HG02623 (cell line): ENCODE measurements around the gene NONO.
"Not testable (repeated sequence)": the region's sequence is repeated elsewhere in the genome, so short reads cannot be mapped to it uniquely, and the experiment has no call there.

Experiments used
- ATAC-seq: cut with Tn5 transposase; IDR thresholded peaks from one replicate; pipeline ENCODE4 v1.9.1; 2021; ENCODE audit warnings: moderate library complexity; ENCODE audit not compliant: unreplicated experiment

NONO gene

DNA sequence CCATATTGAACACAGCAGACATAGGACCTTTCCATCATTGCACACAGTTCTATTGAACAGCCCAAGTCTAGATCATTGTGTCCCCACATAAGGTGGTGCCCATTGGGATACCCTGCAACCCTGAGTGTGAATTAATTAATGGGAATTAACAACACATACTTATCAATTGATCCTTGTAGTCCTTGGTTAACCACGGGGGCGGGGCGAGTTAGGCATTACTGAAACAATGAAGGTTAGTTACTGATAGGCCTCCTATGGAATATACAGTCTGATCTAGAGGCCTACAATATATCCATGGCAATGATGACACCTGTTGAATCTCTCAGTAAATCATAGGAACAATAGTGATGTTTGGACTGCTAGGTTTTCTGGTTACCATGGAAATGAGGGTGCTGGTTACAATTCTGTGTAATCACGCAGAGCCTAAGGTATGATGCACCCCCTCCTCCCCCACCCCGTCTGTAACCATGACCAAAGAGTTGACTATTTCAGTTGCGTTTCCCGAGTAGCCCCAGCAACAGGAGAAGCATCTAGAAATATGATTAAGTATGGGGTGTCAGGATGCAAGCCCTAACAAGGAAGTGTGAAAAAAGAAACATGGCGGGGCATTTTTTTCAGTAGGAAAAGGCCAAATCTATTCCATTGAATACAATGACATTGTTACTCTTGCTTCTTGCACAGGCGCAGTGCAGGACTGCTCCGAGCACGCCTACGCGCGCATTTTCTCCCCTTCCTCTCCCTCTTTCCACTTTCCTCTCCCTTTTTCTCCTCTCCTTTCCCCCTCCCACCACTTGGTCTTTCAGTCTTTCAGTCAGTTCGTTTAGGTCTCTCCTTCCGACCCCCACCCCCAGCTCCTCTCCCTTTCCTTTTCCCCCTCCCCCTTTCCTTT is 677 bp upstream of the NONO start:
- ATAC-seq: peak; percentile 24

DNA sequence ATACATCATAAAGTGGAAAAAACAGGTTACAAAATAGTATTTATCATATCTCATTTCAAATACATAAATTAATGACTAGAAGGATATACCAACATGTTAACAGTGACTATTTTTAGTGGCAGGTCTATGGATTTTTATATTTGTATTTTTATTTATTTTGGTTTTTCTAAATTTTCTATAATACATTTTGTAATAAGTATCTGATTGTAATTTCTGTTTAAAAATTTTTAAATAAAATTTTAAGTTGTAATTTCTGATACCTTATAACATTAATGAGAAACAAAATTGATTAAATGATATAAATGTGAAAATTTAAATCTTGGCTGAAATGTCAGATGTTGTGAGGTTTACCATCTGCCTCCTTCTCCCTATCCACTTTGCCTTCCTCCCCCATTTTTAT is 2.5 kb downstream of the NONO start:
- no peak for ATAC-seq

DNA sequence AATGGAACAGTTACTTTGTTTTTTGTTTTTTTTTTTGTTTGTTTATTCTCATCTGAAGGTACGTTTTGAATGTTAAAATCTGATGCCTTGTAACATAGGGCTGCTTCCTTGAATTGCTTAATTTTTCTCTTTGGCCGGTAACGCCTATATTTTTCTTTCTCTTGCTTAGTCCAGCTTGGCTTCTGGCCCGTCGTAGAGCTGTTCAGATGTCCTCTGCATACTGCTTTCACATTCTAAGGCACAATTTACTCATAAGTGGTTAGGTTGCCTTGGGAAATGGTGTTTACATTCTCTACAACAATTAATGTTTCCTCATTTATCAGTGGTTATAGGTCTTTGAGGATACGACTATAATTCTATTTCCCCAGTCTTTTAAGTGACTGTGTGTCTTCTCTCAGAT is 7.9 kb downstream of the NONO start:
- no peak for ATAC-seq

DNA sequence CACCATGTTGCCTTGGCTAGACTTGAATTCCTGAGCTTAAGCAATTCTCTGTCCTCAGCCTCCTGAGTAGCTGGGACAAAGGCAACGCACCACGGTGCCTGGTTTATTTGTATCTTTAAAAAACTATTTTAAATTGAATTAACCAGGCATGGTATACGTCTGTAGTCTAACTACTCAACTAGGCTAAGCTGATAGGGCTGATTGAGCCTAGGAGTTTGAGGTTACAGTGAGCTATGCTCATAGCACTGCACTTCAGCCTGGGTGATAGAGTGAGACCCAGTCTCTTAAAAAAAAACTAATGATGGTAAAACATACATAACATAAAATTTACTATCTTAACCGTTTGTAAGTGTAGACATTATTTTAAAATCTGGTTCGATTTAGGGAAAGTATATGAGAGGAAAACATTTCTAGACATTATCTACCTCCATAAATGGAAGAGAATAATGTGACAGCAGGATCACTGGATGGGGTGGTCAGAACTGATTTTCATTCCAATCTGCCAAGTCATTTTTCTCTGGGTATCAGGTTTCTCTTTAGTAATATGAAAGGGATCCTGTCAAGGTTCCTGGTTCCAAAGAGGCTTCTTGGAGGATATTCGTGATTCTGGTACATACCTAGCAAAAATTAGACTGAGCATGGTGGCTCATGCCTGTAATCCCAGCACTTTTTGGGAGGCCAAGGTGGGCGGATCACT is 9.4 kb downstream of the NONO start:
- ATAC-seq: no peak

DNA sequence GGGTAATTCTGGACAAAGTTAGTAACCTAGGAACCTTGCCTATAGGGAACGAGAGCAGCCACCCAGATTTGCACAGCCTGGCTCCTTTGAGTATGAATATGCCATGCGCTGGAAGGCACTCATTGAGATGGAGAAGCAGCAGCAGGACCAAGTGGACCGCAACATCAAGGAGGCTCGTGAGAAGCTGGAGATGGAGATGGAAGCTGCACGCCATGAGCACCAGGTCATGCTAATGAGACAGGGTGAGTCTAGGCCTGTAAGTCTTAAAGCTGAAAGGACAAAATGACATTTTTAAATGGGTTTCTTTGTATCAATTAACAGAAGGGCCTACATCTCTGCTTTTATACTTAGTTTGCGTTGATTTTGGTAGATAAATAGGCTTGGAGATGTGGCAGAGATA is 13.4 kb downstream of the NONO start:
- ATAC-seq: no peak

DNA sequence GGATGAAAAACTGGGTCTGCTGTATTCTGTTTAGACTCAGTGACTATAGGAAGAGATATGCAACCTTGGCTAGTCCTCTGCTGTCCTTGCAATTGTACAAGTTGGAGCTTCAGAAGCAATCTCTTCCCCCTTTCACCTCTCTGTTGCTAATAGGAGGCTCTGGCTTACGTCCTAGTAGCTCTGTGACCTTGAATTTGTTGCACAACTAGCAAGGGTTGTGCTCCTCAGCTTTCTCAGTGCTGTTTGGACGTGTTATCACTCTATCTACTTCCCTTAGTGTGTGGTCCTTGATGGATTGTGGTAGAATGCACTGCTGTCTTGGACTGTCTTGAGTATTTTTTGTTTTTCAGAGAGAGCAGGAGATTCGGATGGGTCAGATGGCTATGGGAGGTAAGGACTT is 14.7 kb downstream of the NONO start:
- ATAC-seq: no peak

DNA sequence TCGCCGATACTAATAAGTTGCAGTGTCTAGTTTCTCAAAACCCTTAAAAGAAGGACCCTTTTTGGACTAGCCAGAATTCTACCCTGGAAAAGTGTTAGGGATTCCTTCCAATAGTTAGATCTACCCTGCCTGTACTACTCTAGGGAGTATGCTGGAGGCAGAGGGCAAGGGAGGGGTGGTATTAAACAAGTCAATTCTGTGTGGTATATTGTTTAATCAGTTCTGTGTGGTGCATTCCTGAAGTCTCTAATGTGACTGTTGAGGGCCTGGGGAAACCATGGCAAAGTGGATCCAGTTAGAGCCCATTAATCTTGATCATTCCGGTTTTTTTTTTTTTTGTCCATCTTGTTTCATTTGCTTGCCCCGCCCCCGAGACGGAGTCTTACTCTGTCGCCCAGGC is 16.6 kb downstream of the NONO start:
- ATAC-seq: not testable (repeated sequence)

DNA sequence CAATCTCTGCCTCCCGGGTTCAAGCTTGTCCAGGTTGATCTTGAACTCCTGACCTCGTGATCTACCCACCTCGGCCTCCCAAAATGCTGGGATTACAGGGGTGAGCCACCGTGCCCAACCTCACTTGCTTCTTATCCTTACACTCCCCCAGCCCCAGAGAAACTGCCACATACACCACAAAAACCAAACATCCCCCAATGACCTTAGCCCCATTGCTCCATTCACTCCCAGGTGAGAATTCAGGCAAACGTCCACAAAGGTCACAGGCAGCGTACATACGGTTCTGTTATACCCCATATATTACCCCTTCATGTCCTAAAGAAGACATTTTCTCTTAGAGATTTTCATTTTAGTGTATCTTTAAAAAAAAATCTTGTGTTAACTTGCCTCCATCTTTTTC is 17.1 kb downstream of the NONO start:
- ATAC-seq: not testable (repeated sequence)

DNA sequence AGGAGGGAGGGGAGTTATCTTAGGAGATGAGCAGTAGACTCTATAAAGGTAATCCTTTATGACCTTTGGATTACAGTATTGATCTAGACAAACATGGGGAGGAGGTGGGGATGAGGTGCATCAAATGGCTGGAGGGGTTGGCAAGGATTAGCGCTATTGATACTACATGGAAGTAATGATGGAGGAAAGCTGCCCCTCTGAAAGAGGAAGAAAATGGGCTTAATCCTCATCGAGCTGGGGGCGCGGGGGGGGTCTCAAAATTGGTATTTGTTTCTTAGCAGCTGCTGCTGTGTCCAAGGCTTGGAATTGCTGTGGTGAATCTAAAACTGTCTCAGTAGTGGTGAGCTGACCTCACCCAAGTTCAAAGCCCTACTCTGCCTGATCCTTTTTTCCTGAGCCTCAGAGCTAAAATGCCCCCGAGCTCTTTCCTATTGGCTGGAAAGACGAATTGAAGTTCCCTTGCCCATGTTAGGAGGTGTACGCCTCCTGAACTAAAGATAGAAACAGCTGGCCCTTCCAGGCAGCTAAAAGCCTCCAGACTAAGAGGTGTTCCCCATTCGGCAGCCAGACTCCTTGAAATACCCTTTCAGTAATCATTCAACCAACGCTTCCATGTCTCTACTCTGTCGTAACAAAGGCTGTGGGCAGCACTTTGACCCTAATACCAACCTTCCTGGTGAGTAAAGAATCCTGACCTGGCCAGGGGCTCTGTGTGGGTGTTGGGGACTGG is 17.9 kb downstream of the NONO start, which contains the start of gene ITGB1BP2:
ITGB1BP2 (plus strand) TSS at position 556 of the 730 bp plus-strand sequence; CDS start at position 613, 57 bp downstream.
- ATAC-seq: no peak

DNA sequence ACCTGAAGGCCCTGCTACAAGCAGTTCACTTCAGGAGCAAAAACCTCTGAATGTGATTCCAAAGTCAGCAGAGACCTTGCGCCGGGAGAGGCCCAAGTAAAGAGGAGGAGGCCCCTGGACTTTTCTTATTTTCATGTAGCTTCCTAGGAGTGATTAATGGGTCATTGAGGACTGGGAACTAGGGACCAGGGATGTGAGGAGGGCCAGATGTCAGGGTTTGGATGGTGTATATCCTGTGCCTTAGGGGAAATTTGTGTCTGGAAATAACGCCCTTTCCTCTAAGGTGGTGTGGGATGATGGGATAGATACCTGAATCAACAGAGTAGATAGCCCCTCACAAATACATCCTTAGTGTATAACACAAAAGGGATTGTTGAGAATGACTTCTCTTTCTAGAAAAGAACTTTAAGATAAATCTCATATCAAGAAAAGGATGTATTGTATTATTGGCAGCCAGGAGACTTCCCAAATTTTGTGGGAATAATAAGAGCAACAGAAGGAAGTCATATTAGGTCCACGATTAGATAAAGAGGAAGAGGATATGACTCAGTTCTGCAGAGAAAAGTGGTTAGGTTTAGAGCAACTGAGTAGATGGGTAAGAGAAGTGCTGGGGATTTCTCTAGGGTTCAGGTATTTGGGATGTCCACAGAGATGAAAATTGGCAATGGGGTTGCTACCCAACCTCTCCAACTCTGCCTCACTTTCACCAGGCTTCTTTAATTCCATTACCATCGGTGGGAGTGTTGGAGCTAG is 19.2 kb downstream of the NONO start:
- ATAC-seq: no peak

DNA sequence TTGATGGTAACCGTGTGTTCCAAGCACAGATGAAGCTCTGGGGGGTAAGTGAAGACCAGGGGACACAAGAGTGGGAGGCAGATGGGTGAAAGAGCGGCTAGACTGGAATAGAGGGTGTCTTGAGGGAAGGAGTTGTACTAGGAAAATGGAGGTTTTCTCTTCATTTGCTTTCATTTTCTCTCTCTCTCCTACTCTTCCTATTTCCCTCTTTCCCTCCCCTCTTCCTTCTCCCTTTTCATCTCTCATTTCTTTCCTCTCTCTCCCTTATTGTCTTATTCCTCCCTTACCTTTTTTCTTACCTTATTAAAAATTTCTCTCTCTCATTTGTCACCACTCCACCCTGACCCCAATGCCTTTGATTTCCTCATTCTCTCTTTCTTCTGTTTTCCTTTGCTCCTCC is 21.1 kb downstream of the NONO start:
- ATAC-seq: no peak

DNA sequence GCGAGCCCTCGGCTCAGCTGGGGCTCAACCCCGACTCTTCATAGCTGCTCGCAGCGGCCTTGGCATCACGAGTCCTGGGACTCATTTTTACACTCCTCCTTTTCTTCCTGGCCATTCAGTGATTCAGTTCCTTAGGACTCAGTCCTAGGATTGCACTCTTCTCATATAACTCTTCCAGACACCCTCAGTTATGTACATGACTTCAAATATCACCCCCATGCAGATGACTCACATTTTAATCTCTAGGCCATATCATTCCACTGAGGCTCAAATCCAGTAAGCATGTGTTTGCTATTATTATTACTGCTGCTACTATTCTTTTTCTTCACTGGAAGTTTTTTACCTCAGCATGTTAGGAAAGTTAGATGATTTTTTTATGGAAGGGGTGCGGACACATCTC is 32.5 kb downstream of the NONO start:
- ATAC-seq: no peak

DNA sequence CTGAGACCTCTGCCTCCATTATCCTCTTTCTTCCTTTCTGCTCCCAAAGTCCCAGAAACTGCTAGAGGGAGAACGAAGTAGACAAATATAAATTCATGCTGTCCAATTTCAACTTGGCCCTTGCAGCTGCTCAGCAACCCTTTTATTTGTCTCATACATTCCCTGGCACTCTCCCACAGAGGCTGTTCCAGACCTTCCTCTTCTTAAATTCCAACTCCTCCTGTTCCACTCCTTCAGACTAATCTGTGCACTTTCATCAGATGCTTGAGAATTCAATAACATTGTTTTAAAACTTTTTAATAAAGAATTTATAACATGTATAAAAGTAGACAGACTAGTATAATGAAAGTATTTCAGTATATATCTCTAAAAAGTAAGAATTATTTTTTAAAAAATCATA is 33.5 kb downstream of the NONO start:
- not testable (repeated sequence) for ATAC-seq

DNA sequence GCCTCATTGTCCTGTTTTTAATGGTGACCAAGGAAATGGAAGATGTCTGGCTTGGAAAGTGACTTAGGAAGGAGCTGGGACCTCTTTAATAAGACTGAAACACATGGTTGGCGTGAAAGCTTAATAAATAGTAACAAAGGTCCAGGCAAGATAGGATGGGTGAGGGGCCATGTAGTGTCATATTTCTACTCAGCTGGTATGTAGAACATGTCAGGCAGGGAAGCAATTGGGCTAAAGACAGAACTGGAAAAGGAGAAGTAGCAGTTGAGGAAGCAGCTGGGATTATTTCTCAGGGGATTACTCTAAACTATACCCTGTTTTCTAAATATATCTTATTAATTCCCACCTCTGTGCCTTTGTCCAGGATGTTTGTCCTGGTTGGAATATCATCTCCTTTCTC is 36.7 kb downstream of the NONO start:
- no peak for ATAC-seq

DNA sequence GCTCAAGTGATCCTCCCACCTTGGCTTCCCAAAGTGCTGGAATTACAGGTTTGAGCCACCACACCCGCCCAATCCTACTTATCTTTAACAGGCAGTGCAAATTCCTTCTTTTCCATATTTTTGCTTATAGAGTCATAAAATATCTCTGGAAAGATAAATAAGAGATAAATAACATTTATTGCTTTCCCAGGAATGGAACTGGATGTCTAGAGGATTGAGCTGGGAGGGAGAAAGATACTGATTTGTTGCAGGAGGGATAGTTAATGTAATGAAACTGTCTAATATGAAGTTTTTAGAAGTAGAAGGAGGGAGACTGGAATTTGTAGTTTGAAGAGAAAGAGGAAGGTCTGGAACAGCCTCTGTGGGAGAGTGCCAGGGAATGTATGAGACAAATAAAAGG is 38.3 kb downstream of the NONO start:
- ATAC-seq: no peak

DNA sequence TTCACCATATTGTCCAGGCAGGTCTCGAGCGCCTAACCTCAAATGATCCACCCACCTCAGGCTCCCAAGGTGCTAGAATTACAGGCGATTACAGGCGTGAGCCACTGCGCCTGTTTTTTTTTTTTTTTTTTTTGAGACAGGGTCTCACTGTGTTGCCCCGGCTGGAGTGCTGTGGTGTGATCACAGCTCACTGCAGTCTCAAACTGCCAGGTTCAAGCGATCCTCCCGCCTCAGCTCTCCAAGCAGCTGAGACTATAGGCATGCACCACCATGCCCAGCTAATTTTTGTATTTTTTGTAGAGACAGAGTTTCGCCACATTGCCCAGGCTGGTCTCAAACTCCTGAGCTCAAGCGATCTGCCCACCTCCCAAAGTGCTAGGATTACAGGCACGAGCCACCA is 41.0 kb downstream of the NONO start:
- ATAC-seq: not testable (repeated sequence)

DNA sequence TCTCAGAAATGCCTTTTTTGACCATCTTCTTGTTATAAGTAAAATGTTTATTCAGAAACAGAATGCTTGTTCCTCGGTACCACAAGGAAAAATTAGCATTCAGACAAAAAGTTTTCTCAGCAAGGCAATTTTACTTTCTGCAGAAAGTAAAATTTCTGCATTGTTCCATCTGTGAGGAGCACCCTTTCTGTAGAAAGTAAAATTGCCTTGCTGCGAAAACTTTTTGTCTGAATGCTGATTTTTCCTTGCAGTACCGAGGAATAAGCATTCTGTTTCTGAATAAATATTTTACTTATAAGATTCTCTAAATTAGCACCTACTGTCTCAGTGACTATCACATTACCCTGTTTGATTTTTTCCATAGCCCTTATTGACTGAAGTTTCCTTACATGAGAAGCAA is 43.0 kb downstream of the NONO start:
- no peak for ATAC-seq

DNA sequence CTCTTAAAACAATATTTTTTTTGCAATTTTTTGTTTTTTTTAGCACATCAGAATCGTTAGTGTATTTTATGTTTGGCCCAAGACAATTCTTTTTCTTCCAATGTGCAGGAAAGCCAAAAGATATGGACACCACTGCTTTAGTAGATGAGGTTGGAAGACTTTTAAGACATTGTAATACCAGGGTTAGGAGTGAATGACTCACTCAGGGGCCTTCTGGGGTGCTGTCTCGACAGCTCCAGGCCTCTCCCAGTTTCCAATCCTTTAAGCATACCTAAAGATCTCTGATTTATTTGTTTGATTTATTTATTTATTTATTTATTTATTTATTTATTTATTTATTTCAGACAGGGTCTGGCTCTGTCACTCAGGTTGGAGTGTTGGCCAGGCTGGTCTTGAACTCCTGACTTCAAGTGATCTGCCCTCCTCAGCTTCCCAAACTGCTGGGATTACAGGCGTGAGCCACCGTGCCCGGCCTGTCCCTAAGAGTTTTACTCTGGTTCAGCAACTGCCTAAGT is 65.8 kb downstream of the NONO start:
- ATAC-seq: not testable (repeated sequence)

DNA sequence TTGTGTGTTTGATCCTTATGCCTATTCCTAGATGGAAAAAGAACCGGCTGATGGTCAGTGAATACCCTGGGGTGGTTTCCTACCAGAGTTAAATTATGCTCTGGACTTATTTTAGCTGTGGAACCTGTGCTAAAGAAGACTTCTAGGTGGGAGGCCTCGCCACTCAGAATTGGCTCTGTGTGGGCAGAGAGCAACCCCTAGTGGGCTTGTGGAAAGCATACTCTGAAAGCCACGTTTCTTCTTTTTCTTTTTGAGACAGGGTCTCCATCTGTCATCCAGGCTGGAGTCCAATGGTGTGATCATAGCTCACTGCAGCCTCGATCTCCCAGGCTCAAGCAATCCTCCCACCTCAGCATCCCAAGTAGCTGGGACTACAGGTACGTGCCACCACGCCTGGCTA is 66.4 kb downstream of the NONO start:
- ATAC-seq: not testable (repeated sequence)
